Smooth muscle cell (in vitro differentiated cells): ENCODE data around the gene KCNK7. TPM values are rescaled to one million over a fixed set of nuclear protein-coding genes. Genes with fewer than 3 reads are reported as not detected.

Experiments used
- DNase-seq: peaks from one replicate; lab custom pipeline; 2025; ENCODE audit not compliant: unreplicated experiment; lab: John Stamatoyannopoulos, UW
- H2AFZ ChIP-seq: fragments of 200-600 bp; sonication (generic); 2 replicates; pipeline ENCODE4 v1.6.0; 2016; ENCODE audit warnings: antibody characterized with exemption, low read depth, mild to moderate bottlenecking
- H3F3A ChIP-seq: fragments of 200-600 bp; sonication (generic); 2 replicates; pipeline ENCODE4 v1.6.0; 2017; ENCODE audit warnings: antibody characterized with exemption, low read depth
- H3K27ac ChIP-seq: fragments of 200-600 bp; sonication (generic); 2 replicates; pipeline ENCODE4 v1.5.1; 2016; ENCODE audit warnings: low read depth, mild to moderate bottlenecking
- H3K27me3 ChIP-seq: fragments of 200-600 bp; sonication (generic); 2 replicates; pipeline ENCODE4 v1.6.1; 2016; ENCODE audit warnings: low read depth, mild to moderate bottlenecking
- H3K36me3 ChIP-seq: fragments of 200-600 bp; sonication (generic); 2 replicates; pipeline ENCODE4 v1.5.1; 2016; ENCODE audit warnings: low read depth
- H3K4me1 ChIP-seq: fragments of 200-600 bp; sonication (generic); 2 replicates; pipeline ENCODE4 v1.5.1; 2016; ENCODE audit warnings: low read depth
- H3K4me2 ChIP-seq: fragments of 200-600 bp; sonication (generic); 2 replicates; pipeline ENCODE4 v1.6.0; 2016; ENCODE audit warnings: mild to moderate bottlenecking
- H3K4me3 ChIP-seq: fragments of 200-600 bp; sonication (generic); 2 replicates; pipeline ENCODE4 v1.5.1; 2016; ENCODE audit warnings: mild to moderate bottlenecking
- H3K79me2 ChIP-seq: fragments of 200-600 bp; sonication (generic); 2 replicates; pipeline ENCODE4 v1.6.0; 2016; ENCODE audit warnings: low read depth, mild to moderate bottlenecking
- H3K9ac ChIP-seq: fragments of 200-600 bp; sonication (generic); 2 replicates; pipeline ENCODE4 v1.6.0; 2016; ENCODE audit warnings: low read depth
- H3K9me3 ChIP-seq: fragments of 200-600 bp; sonication (generic); replicated peaks from 2 replicates; pipeline ENCODE4 v1.5.1; 2016; ENCODE audit warnings: low read depth
- H4K20me1 ChIP-seq: fragments of 200-600 bp; sonication (generic); 2 replicates; pipeline ENCODE4 v1.6.0; 2016; ENCODE audit warnings: low read depth
- WGBS: methylation state at CpG from one replicate; pipeline ENCODE4 v1.1.7; 2016; ENCODE audit warnings: low lambda C conversion rate; 5-methylcytosine and 5-hydroxymethylcytosine counted together
- polyA plus RNA-seq: library from polyadenylated mRNA; unstranded; fragments of >200 nt; fragmentation: Nextera tagmentation; extraction: Ambion mirVana; gene quantifications from 2 replicates; pipeline ENCODE4 v1.2.1, GENCODE V29; 2016
- total RNA-seq: library from RNA; depleted of rRNA; stranded (reverse); fragments of >200 nt; gene quantifications from 2 replicates; pipeline ENCODE4 v1.2.3, GENCODE V29; 2014
- TF ChIP-seq, protein P1 (sequence below): fragments of 200-600 bp; sonication (generic); IDR thresholded peaks from 2 replicates; pipeline ENCODE4 v1.5.1; 2017; ENCODE audit warnings: borderline replicate concordance, mild to moderate bottlenecking, antibody characterized with exemption; ENCODE audit not compliant: insufficient read depth, poor library complexity, severe bottlenecking

KCNK7 gene
- total and polyA plus RNA-seq, 2 experiments from 2014 or later, result not detected

GRCh38 chr11:65609665-65610064 is 14.1 kb upstream of the KCNK7 start:
- no peak overlapping the region for H3K4me3 ChIP-seq
- H2AFZ ChIP-seq, result no peak overlapping the region
- peaks cover 29% of the 10 kb centered on the region for H3K4me1 ChIP-seq
- peaks cover 31% of the 10 kb centered on the region for H3K79me2 ChIP-seq
- no peak overlapping the region for H3K9ac ChIP-seq
- H4K20me1 ChIP-seq, result peaks cover 67% of the 10 kb centered on the region
- TF ChIP-seq, protein P1, sequence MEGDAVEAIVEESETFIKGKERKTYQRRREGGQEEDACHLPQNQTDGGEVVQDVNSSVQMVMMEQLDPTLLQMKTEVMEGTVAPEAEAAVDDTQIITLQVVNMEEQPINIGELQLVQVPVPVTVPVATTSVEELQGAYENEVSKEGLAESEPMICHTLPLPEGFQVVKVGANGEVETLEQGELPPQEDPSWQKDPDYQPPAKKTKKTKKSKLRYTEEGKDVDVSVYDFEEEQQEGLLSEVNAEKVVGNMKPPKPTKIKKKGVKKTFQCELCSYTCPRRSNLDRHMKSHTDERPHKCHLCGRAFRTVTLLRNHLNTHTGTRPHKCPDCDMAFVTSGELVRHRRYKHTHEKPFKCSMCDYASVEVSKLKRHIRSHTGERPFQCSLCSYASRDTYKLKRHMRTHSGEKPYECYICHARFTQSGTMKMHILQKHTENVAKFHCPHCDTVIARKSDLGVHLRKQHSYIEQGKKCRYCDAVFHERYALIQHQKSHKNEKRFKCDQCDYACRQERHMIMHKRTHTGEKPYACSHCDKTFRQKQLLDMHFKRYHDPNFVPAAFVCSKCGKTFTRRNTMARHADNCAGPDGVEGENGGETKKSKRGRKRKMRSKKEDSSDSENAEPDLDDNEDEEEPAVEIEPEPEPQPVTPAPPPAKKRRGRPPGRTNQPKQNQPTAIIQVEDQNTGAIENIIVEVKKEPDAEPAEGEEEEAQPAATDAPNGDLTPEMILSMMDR, result no peak
- no peak overlapping the region for H3K4me2 ChIP-seq
- peaks cover 5% of the 10 kb centered on the region for H3F3A ChIP-seq
- no peak for DNase-seq
- no peaks in the 10 kb centered on the region for H3K27me3 ChIP-seq
- H3K36me3 ChIP-seq, result peaks cover 3% of the 10 kb centered on the region
- H3K27ac ChIP-seq, result no peak overlapping the region
- WGBS, result 92% methylated on average over 5 of the region's 5 CpGs
- no peaks in the 10 kb centered on the region for H3K9me3 ChIP-seq

DNA sequence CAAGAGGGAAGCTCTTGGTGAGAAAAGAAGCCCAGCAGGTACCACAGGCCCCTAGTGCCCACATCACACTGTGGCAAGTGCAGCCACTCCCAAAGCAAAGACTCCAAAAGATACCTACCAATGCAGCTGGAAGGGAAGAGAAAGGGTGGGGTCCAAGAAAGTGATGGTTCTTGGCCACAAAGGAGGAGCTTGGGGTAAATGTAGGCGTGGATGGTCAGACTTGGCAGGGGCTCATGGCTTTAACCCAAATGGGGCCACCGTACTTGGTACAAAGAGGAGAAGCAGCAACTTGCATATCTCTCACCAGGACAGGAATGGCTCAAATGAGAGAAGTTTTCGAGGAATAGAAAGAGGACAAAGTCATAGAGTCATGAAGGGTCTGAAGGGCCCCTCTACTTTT is 13.6 kb upstream of the KCNK7 start:
- DNase-seq, result no peak
- Histone ChIP-seq H3K27ac (no peak overlapping the region), H3K4me2 (no peak overlapping the region), H3F3A (peaks cover 5% of the 10 kb centered on the region), H3K27me3 (no peaks in the 10 kb centered on the region), H3K4me1 (peaks cover 29% of the 10 kb centered on the region), H4K20me1 (peaks cover 67% of the 10 kb centered on the region), H3K79me2 (peaks cover 31% of the 10 kb centered on the region), H3K9me3 (no peaks in the 10 kb centered on the region), H3K36me3 (peaks cover 3% of the 10 kb centered on the region), H3K4me3 (no peak overlapping the region), H3K9ac (no peak overlapping the region), H2AFZ (no peak overlapping the region)
- WGBS, result 97% methylated on average over 3 of the region's 3 CpGs
- TF ChIP-seq, protein P1, result no peak

DNA sequence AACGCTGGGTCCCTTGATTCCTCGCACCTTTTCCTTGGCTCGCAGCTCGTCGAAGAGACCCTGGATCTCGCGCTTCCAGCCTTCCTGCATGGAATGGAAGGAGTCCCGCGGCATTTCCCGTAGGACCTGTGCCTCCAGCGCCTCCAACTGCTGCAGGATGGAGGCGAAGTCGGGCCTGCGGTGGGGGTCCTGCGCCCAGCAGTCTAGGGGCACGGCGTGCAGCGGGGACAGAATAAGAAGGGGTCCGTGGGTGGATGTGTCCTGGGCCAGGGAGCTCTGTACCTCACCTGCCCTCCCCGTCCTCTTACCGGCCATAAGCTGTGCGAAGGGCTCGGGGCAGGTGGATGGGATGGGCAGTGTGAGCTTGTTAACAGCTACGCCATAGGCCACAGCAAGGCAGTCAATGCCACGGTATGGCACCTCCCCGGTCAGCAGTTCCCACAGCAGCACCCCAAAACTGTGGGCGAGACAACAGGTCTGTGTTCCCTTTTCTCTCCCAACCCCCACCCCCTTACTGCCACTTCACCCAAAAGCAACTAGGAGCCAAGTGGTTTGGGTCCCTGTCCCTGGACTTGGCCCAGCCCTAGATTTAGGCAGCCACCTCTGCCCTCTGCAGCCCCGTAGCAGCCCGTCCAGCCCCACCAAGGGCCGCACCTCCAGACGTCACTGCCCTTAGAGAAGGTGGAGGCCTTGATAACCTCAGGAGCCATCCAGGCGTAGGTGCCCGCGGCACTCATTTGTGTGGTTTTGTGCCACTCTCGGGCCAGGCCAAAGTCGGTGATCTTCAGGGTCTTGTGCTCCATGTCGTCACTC is 12.2 kb upstream of the KCNK7 start:
- peaks cover 3% of the 10 kb centered on the region for H3K36me3 ChIP-seq
- H3K4me1 ChIP-seq, result peaks cover 19% of the 10 kb centered on the region
- no peak overlapping the region for H2AFZ ChIP-seq
- no peaks in the 10 kb centered on the region for H3K9me3 ChIP-seq
- peak overlapping the region; percentile 27 for H3K4me3 ChIP-seq
- peaks cover 62% of the 10 kb centered on the region for H4K20me1 ChIP-seq
- no peak overlapping the region for H3K9ac ChIP-seq
- no peak overlapping the region for H3K27ac ChIP-seq
- peaks cover 5% of the 10 kb centered on the region for H3F3A ChIP-seq
- peaks cover 19% of the 10 kb centered on the region for H3K79me2 ChIP-seq
- 74% methylated on average over 37 of the region's 37 CpGs for WGBS
- H3K27me3 ChIP-seq, result no peaks in the 10 kb centered on the region
- peak overlapping the region; percentile 79 for H3K4me2 ChIP-seq
- TF ChIP-seq, protein P1, result no peak
- no peak for DNase-seq
